Kidney epithelial cell (primary cell): Measurements from ENCODE around the gene KIF20A. TPM values are rescaled to one million over a fixed set of nuclear protein-coding genes. Genes with fewer than 3 reads are reported as not detected.
"Not testable (repeated sequence)": the region's sequence is repeated elsewhere in the genome, so short reads cannot be mapped to it uniquely, and the experiment has no call there.

Source experiments
- DNase-seq: peaks from one replicate; pipeline ENCODE4 v3.0.0-alpha.2; 2010; ENCODE audit warnings: low read depth
- H3K27me3 ChIP-seq: 2 replicates; pipeline ENCODE4 v1.6.0; 2011; ENCODE audit warnings: low read length; ENCODE audit not compliant: control insufficient read depth, insufficient read depth
- H3K36me3 ChIP-seq: 2 replicates; pipeline ENCODE4 v1.5.1; 2011; ENCODE audit warnings: low read length; ENCODE audit not compliant: control insufficient read depth, insufficient read depth
- H3K4me3 ChIP-seq: 2 replicates; pipeline ENCODE4 v1.5.1; 2011; ENCODE audit warnings: low read depth, mild to moderate bottlenecking, control low read depth, low read length
- total RNA-seq: library from RNA; depleted of rRNA; stranded (reverse); fragments of >200 nt; gene quantifications from 2 replicates; pipeline ENCODE4 v1.2.3, GENCODE V29; 2015
- TF ChIP-seq, protein P1 (sequence below): IDR thresholded peaks from 2 replicates; pipeline ENCODE4 v1.5.1; 2011; ENCODE audit warnings: mild to moderate bottlenecking, moderate library complexity, low read length, control low read depth, inconsistent platforms; ENCODE audit not compliant: insufficient read depth, poor library complexity, severe bottlenecking

The KIF20A gene
- total RNA-seq, 1 donor from 2014 or later: 4.4 TPM

DNA sequence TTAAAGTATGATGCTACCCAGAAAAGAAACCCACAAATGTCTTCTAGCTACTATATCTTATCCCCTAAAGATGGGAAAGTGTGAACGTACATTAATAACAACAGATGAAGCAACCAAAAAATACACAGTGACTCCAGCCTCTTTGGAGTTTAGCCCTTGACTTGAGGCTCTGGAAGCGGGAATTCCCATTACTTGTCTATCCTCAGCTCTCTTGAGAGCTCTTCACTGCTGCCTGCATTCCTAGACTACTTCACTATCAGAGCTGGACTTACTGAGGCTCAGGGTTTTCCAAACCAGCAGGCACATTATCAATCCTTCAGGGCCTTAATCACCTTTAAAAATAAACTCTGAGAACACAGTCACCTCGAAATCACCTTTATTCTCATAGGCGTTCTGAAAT lies 38.6 kb upstream of the KIF20A start:
- TF ChIP-seq, protein P1, sequence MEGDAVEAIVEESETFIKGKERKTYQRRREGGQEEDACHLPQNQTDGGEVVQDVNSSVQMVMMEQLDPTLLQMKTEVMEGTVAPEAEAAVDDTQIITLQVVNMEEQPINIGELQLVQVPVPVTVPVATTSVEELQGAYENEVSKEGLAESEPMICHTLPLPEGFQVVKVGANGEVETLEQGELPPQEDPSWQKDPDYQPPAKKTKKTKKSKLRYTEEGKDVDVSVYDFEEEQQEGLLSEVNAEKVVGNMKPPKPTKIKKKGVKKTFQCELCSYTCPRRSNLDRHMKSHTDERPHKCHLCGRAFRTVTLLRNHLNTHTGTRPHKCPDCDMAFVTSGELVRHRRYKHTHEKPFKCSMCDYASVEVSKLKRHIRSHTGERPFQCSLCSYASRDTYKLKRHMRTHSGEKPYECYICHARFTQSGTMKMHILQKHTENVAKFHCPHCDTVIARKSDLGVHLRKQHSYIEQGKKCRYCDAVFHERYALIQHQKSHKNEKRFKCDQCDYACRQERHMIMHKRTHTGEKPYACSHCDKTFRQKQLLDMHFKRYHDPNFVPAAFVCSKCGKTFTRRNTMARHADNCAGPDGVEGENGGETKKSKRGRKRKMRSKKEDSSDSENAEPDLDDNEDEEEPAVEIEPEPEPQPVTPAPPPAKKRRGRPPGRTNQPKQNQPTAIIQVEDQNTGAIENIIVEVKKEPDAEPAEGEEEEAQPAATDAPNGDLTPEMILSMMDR: no peak
- DNase-seq: no peak
- Histone ChIP-seq H3K4me3 (no peak overlapping the region), H3K36me3 (no peaks in the 10 kb centered on the region), H3K27me3 (no peaks in the 10 kb centered on the region)

- no peak overlapping the region for H3K4me3 ChIP-seq
- DNase-seq: no peak
- no peaks in the 10 kb centered on the region for H3K36me3 ChIP-seq
- TF ChIP-seq, protein P1: no peak
- no peaks in the 10 kb centered on the region for H3K27me3 ChIP-seq
Measured at GRCh38 chr5:138141734-138142133, 37.2 kb upstream of the KIF20A start.

DNA sequence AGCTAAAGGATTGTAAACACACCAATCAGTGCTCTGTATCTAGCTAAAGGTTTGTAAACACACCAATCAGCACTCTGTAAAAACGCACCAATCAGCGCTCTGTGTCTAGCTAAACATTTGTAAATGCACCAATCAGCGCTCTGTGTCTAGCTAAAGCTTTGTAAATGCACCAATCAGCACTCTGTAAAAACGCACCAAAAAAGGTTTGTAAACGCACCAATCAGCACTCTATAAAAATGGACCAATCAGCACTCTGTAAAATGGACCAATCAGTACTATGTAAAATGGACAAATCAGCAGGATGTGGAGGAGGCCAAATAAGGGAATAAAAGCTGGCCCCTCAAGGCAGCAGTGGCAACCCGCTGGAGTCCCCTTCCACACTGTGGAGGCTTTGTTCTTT lies 35.3 kb upstream of the KIF20A start:
- H3K36me3 ChIP-seq, H3K27me3 ChIP-seq, H3K4me3 ChIP-seq, DNase-seq: not testable (repeated sequence)

DNA sequence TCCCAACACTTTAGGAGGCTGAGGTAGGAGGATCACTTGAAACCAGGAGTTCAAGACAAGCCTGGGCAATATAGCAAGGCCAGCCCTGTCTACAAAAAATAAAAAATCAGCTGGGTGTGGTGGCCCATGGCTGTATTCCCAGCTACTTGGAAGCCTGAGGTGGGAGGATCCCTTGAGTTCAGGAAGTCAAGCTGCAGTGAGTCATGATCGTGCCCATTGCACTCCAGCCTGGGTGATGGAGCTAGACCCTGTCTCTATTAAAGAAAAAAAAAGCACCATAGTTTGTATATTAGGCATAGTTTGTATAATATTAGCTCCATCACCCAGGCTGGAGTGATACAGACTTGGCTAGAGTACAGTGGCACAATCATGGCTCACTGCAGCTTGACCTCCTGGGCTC lies 30.1 kb upstream of the KIF20A start:
- no peaks in the 10 kb centered on the region for H3K36me3 ChIP-seq
- peak; percentile 53 for DNase-seq
- TF ChIP-seq, protein P1: no peak

GRCh38 chr5:138149530-138149929 lies 29.4 kb upstream of the KIF20A start:
- H3K36me3 ChIP-seq: no peaks in the 10 kb centered on the region
- TF ChIP-seq, protein P1: no peak
- no peaks in the 10 kb centered on the region for H3K27me3 ChIP-seq
- no peak overlapping the region for H3K4me3 ChIP-seq
- DNase-seq: no peak

More for the DNA sequence above, 30.1 kb upstream of the KIF20A start:
- Histone ChIP-seq H3K4me3 (no peak overlapping the region), H3K27me3 (no peaks in the 10 kb centered on the region)

- H3K36me3 ChIP-seq, DNase-seq, H3K27me3 ChIP-seq: not testable (repeated sequence)
Measured at GRCh38 chr5:138155977-138156376, 22.9 kb upstream of the KIF20A start.

GRCh38 chr5:138157626-138158025 lies 21.3 kb upstream of the KIF20A start:
- TF ChIP-seq, protein P1: no peak
- Histone ChIP-seq H3K4me3 (no peak overlapping the region), H3K36me3 (peaks cover 2% of the 10 kb centered on the region), H3K27me3 (no peaks in the 10 kb centered on the region)
- DNase-seq: no peak

More at GRCh38 chr5:138155977-138156376, 22.9 kb upstream of the KIF20A start:
- not testable (repeated sequence) for H3K4me3 ChIP-seq
